Measurements from ENCODE around the gene IFNAR1. TPM values are rescaled to one million over a fixed set of nuclear protein-coding genes. Genes with fewer than 3 reads are reported as not detected.

IFNAR1 gene
- total and polyA plus RNA-seq, 2 of the 4 experiments (the other 2 are of a cell fraction), result 7.8 to 9.9 TPM

DNA sequence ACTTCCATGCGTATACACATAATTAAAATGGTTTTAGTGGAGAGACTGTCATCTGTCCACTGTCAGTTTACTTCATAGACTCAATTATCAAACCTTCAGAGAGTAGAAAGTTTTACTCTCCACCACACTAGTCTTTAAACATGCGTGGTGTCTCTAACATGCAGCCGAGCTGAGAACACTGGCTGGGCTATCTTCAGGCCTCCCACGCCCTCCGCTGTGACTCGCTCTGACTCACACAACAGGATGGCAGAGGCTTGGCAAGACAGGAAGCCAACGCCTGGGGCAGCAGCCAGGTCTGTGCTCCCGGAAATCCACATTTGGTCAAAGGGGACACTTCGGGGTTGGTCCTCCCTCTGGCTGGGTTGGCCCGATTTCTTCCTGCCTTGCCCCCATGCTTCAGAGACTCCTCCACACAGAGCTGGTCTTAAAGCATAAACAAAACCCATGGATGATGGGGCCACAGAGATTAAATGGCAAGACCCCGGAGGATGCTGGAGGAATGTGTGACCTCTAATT, 55.8 kb downstream of the IFNAR1 start:
- H3K18ac ChIP-seq (ENCODE audit: low read depth, low read length), result peak overlapping the region; percentile 3; the same call in 1 of the 2 replicates
- peak overlapping the region; percentile 38; the same call in 2 of the 3 replicates for H2BK15ac ChIP-seq (ENCODE audit: low read depth, low read length)
- H2BK120ac ChIP-seq (ENCODE audit: low read depth, low read length), result peak overlapping the region; percentile 78
- 0% methylated on average over 4 of the region's 11 CpGs; no CpG with 5 or more reads in 1 of the 2 experiments for WGBS, 2 experiments (ENCODE audit: extremely low coverage in 2 of 2, insufficient read length in 1 of 2)
- H3K4me1 ChIP-seq (ENCODE audit: control insufficient read depth, insufficient read depth, low read length), result peaks cover 12% of the 10 kb centered on the region
- ATAC-seq (ENCODE audit: low read depth), result peak; percentile 91
- peak overlapping the region; percentile 69 for H2AFZ ChIP-seq (replicated peaks; ENCODE audit: low read length, poor library complexity)
- dilution Hi-C loops (cut with HindIII; ENCODE audit: low sequenced_read_pairs, unreplicated experiment) (no loop called here), intact Hi-C loops (cut with micrococcal nuclease) (no loop called here), in situ Hi-C loops (cut with MboI; ENCODE audit: low sequenced_read_pairs) (no loop called here)
- no peaks in the 10 kb centered on the region for H3K79me1 ChIP-seq (ENCODE audit: low read depth in 1 of 2, low read length in 2 of 2)
- 0 out of 2 replicates have a peak overlapping the region, but pooled peaks have one; percentile 37 for H2AK5ac ChIP-seq (ENCODE audit: low read depth, low read length)
- POLR2A ChIA-PET (ENCODE audit: unreplicated experiment), result no interaction called here
- peak overlapping the region; percentile 49 to 67; a peak in 3 of 4 replicates for H4K8ac ChIP-seq (ENCODE audit: low read depth in 2 of 2, low read length in 2 of 2)
- DNase-seq, result peak; percentile 96
- H4K5ac ChIP-seq (ENCODE audit: low read depth, low read length), result 0 out of 2 replicates have a peak overlapping the region, but pooled peaks have one; percentile 3
- peak overlapping the region; percentile 80 for H3K4ac ChIP-seq (ENCODE audit: low read depth, low read length)
- peak overlapping the region; percentile 23 for H3K14ac ChIP-seq (replicated peaks; ENCODE audit: low read depth, low read length)
- peak overlapping the region; percentile 9 for H3K4me2 ChIP-seq (ENCODE audit: low read depth, low read length)
- no peaks in the 10 kb centered on the region for H3K9me3 ChIP-seq (ENCODE audit: control insufficient read depth, insufficient read depth, low read length)
- H3K27me3 ChIP-seq (ENCODE audit: control insufficient read depth, insufficient read depth, low read length), result no peaks in the 10 kb centered on the region
- H3K9me1 ChIP-seq (ENCODE audit: insufficient read depth, low read length), result peaks cover 12% of the 10 kb centered on the region; the same call in 1 of the 2 replicates
- H2BK20ac ChIP-seq (ENCODE audit: low read depth, low read length), result peak overlapping the region; percentile 75; the same call in 1 of the 2 replicates
- H3K23ac ChIP-seq (ENCODE audit: low read depth, low read length), result peak overlapping the region; percentile 35; the same call in 1 of the 2 replicates
- no peaks in the 10 kb centered on the region for H3K36me3 ChIP-seq (ENCODE audit: control insufficient read depth, insufficient read depth, low read length)
- peak overlapping the region; percentile 78 for H2BK5ac ChIP-seq (ENCODE audit: low read depth, low read length, poor library complexity, severe bottlenecking)
- H3K4me3 ChIP-seq (ENCODE audit: insufficient read depth, low read depth, low read length), result no peak overlapping the region
- peak overlapping the region; percentile 50 for H3K27ac ChIP-seq (ENCODE audit: insufficient read depth, low read length)
- no TSS peak for BruUV-seq (replicated peaks)
- peak overlapping the region; percentile 63 for H3K56ac ChIP-seq (ENCODE audit: extremely low read depth, insufficient read depth, low read length)
- CTCF ChIA-PET, result no interaction called here
- no peak overlapping the region for H3K9ac ChIP-seq (ENCODE audit: low read depth, low read length)
- no peak for TF ChIP-seq MAFK (IDR thresholded peaks at IDR 0.05; ENCODE audit: low read depth, low read length)
- TF ChIP-seq, protein P1, sequence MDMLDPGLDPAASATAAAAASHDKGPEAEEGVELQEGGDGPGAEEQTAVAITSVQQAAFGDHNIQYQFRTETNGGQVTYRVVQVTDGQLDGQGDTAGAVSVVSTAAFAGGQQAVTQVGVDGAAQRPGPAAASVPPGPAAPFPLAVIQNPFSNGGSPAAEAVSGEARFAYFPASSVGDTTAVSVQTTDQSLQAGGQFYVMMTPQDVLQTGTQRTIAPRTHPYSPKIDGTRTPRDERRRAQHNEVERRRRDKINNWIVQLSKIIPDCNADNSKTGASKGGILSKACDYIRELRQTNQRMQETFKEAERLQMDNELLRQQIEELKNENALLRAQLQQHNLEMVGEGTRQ (IDR thresholded peaks at IDR 0.05; ENCODE audit: low read depth, low read length), result no peak
- TF ChIP-seq, protein P2, sequence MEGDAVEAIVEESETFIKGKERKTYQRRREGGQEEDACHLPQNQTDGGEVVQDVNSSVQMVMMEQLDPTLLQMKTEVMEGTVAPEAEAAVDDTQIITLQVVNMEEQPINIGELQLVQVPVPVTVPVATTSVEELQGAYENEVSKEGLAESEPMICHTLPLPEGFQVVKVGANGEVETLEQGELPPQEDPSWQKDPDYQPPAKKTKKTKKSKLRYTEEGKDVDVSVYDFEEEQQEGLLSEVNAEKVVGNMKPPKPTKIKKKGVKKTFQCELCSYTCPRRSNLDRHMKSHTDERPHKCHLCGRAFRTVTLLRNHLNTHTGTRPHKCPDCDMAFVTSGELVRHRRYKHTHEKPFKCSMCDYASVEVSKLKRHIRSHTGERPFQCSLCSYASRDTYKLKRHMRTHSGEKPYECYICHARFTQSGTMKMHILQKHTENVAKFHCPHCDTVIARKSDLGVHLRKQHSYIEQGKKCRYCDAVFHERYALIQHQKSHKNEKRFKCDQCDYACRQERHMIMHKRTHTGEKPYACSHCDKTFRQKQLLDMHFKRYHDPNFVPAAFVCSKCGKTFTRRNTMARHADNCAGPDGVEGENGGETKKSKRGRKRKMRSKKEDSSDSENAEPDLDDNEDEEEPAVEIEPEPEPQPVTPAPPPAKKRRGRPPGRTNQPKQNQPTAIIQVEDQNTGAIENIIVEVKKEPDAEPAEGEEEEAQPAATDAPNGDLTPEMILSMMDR (conservative IDR thresholded peaks at IDR 0.05; ENCODE audit: low read depth, low read length), result no peak
- TF ChIP-seq NFE2L2 (IDR thresholded peaks at IDR 0.05; ENCODE audit: low read depth, low read length), result no peak
- TF ChIP-seq RFX5 (IDR thresholded peaks at IDR 0.05; ENCODE audit: low read depth, low read length), result no peak
- TF ChIP-seq, protein P3, sequence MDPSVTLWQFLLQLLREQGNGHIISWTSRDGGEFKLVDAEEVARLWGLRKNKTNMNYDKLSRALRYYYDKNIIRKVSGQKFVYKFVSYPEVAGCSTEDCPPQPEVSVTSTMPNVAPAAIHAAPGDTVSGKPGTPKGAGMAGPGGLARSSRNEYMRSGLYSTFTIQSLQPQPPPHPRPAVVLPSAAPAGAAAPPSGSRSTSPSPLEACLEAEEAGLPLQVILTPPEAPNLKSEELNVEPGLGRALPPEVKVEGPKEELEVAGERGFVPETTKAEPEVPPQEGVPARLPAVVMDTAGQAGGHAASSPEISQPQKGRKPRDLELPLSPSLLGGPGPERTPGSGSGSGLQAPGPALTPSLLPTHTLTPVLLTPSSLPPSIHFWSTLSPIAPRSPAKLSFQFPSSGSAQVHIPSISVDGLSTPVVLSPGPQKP (IDR thresholded peaks at IDR 0.05; ENCODE audit: borderline replicate concordance, low read depth, low read length), result peak; percentile 99
- TF ChIP-seq RCOR1 (IDR thresholded peaks at IDR 0.05; ENCODE audit: insufficient replicate concordance, low read length), result peak; percentile 47
- TF ChIP-seq RAD21 (IDR thresholded peaks at IDR 0.05; ENCODE audit: low read length), result peak; percentile 11; the same call in 1 of the 2 replicates
- no peak for TF ChIP-seq CHD1 (IDR thresholded peaks at IDR 0.05; ENCODE audit: low read depth, low read length)
- TF ChIP-seq FOS (IDR thresholded peaks at IDR 0.05; ENCODE audit: low read depth, low read length), result peak; percentile 94
- peak; percentile 58; the same call in 1 of the 2 replicates for TF ChIP-seq CEBPB (IDR thresholded peaks at IDR 0.05; ENCODE audit: low read depth, low read length)
- no peak for TF ChIP-seq SMC3 (IDR thresholded peaks at IDR 0.05; ENCODE audit: low read depth, low read length)
- TF ChIP-seq MXI1 (IDR thresholded peaks at IDR 0.05; ENCODE audit: borderline replicate concordance, low read depth, low read length), result peak; percentile 41; the same call in 1 of the 2 replicates
- peak; percentile 84 for TF ChIP-seq POLR2A (IDR thresholded peaks at IDR 0.05; ENCODE audit: low read depth, low read length)
- no peaks in the 10 kb centered on the region for H4K20me1 ChIP-seq (ENCODE audit: insufficient read depth, low read length)
- peak overlapping the region; percentile 31 for H2AK9ac ChIP-seq (replicated peaks; ENCODE audit: low read depth, low read length, poor library complexity)
- H4K91ac ChIP-seq (ENCODE audit: insufficient read depth, low read depth, low read length), result peak overlapping the region; percentile 56; the same call in 1 of the 2 replicates

Data from IMR-90 (cell line).